Activated T-helper 2 cell treated with anti-CD3 and anti-CD28 coated beads, Interferon-gamma antibody, Interleukin-2, Interleukin-4, amounts not matched to agents 10 μg/mL and 5 μg/mL and 100 μg/mL, durations not matched to agents 14 hours and 24 hours and 36 hours (primary cell): ENCODE measurements around the gene TIMP3. TPM values are rescaled to one million over a fixed set of nuclear protein-coding genes. Genes with fewer than 3 reads are reported as not detected.
"Not testable (repeated sequence)": the region's sequence is repeated elsewhere in the genome, so short reads cannot be mapped to it uniquely, and the experiment has no call there.

Experiments
- DNase-seq: peaks from one replicate; pipeline ENCODE4 v3.0.0; 2021; ENCODE audit warnings: low spot score
- H3K27ac Mint-ChIP-seq: one replicate; pipeline ENCODE4 v1.8.0; 2021; ENCODE audit warnings: mixed read lengths
- H3K27me3 Mint-ChIP-seq: one replicate; pipeline ENCODE4 v1.8.0; 2021; ENCODE audit warnings: low read depth, mixed read lengths
- H3K36me3 Mint-ChIP-seq: one replicate; pipeline ENCODE4 v1.8.0; 2021; ENCODE audit warnings: low read depth, mixed read lengths
- H3K4me1 Mint-ChIP-seq: one replicate; pipeline ENCODE4 v1.8.0; 2021; ENCODE audit warnings: low read depth, mixed read lengths
- H3K4me3 Mint-ChIP-seq: one replicate; pipeline ENCODE4 v1.8.0; 2021; ENCODE audit warnings: low read depth, mild to moderate bottlenecking, moderate library complexity, mixed read lengths
- H3K9me3 Mint-ChIP-seq: one replicate; pipeline ENCODE4 v1.8.0; 2021; ENCODE audit warnings: mixed read lengths
- intact Hi-C: fragments of 100-400 bp; cut with micrococcal nuclease; formaldehyde crosslinking; loops from one replicate; pipeline ENCODE4 v1.15.1; 2023
- total RNA-seq: library from RNA; stranded (reverse); gene quantifications from 2 replicates; pipeline ENCODE4 v1.2.3, GENCODE V29; 2022

TIMP3 gene
- total RNA-seq = 0.05 TPM in 1 of 2 replicates, not detected in the other

GRCh38 chr22:32801537-32802236, at the start of gene TIMP3:
Gene TIMP3 (plus strand): TSS chr22:32801705. CDS start chr22:32802002, 297 bp downstream.
- Mint-ChIP-seq H3K36me3 (no peaks in the 10 kb centered on the region), H3K27ac (no peak within 1 kb of the TSS), H3K4me1 (peaks cover 3% of the 10 kb centered on the region), H3K4me3 (no peak within 1 kb of the TSS), H3K9me3 (no peaks in the 10 kb centered on the region), H3K27me3 (peaks cover 47% of the 10 kb centered on the region)
- no peak for DNase-seq
- intact Hi-C loops = no loop called here

- DNase-seq = no peak
- intact Hi-C loops = no loop called here
- H3K9me3 Mint-ChIP-seq = no peaks in the 10 kb centered on the region
- H3K27me3 Mint-ChIP-seq = no peaks in the 10 kb centered on the region
- no peak overlapping the region for H3K27ac Mint-ChIP-seq
- H3K4me1 Mint-ChIP-seq = no peaks in the 10 kb centered on the region
- H3K36me3 Mint-ChIP-seq = no peaks in the 10 kb centered on the region
- H3K4me3 Mint-ChIP-seq = no peak overlapping the region
Observed at GRCh38 chr22:32752326-32752725, 49.2 kb upstream of the TIMP3 start.

DNA sequence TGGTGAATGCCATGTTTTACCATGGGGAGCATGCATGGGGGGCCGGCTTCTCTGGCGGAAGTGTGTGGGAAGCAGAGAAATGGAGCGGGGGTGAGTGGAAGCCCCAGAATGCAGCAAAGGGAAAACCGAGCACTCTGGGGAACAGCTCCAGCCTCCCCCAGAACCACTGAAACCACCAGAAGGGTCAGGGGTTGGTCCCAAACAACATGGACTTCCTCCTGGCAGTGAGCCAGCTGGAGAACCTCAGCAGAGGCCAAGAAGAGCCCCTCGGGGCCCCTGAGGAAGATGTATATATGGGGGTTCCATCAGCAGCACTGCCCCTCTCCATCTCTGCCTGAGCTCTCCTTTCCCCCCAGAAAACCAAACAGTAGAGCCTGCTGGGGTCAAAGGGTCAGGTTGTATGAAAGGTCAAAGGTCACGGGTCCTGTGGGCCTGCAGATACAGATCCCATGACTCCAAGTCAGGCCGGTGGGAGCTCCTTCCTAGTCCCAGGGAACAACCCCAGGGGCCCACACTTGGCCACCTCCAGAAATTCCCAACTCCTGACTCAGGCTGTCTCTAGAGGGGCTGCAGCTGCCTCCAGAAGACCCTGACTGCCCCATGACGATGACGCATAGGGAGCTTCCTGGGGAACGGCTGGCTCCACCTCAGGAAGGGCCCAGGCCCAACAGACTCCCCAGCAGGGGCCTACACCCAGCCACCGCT, 48.5 kb upstream of the TIMP3 start:
- no peak for DNase-seq

DNA sequence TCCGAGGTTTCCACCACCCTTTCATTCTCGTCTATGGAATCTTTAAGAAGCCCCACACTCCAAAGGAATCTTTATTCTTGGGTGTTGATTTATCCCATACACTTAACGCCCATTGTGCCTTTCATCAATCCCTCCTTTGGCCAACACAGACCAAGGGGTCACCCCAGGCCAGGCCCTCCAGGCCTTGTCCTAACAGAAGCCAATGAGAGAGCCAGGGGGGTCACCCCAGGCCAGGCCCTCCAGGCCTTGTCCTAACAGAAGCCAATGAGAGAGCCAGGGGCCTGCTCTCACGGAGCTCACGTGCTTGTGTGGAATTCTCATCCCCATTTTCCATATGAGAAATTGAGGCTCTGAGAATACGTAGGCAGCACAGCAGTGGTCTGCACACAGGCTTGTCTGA, 47.9 kb upstream of the TIMP3 start:
- intact Hi-C loops = no loop called here
- DNase-seq = no peak
- H3K27me3 Mint-ChIP-seq = no peaks in the 10 kb centered on the region
- H3K36me3 Mint-ChIP-seq = no peaks in the 10 kb centered on the region
- no peak overlapping the region for H3K27ac Mint-ChIP-seq
- no peak overlapping the region for H3K4me3 Mint-ChIP-seq
- H3K9me3 Mint-ChIP-seq = no peaks in the 10 kb centered on the region
- no peaks in the 10 kb centered on the region for H3K4me1 Mint-ChIP-seq

More for the DNA sequence above, 48.5 kb upstream of the TIMP3 start:
- no peaks in the 10 kb centered on the region for H3K4me1 Mint-ChIP-seq
- H3K27me3 Mint-ChIP-seq = no peaks in the 10 kb centered on the region
- intact Hi-C loops = no loop called here
- no peak overlapping the region for H3K27ac Mint-ChIP-seq
- H3K9me3 Mint-ChIP-seq = no peaks in the 10 kb centered on the region
- H3K36me3 Mint-ChIP-seq = no peaks in the 10 kb centered on the region
- no peak overlapping the region for H3K4me3 Mint-ChIP-seq

- no peak for DNase-seq
- intact Hi-C loops = no loop called here
- Mint-ChIP-seq H3K27ac (no peak overlapping the region), H3K4me1 (no peaks in the 10 kb centered on the region), H3K4me3 (no peak overlapping the region), H3K36me3 (no peaks in the 10 kb centered on the region), H3K9me3 (no peaks in the 10 kb centered on the region), H3K27me3 (no peaks in the 10 kb centered on the region)
Observed at GRCh38 chr22:32754413-32755041, 47.0 kb upstream of the TIMP3 start.

DNA sequence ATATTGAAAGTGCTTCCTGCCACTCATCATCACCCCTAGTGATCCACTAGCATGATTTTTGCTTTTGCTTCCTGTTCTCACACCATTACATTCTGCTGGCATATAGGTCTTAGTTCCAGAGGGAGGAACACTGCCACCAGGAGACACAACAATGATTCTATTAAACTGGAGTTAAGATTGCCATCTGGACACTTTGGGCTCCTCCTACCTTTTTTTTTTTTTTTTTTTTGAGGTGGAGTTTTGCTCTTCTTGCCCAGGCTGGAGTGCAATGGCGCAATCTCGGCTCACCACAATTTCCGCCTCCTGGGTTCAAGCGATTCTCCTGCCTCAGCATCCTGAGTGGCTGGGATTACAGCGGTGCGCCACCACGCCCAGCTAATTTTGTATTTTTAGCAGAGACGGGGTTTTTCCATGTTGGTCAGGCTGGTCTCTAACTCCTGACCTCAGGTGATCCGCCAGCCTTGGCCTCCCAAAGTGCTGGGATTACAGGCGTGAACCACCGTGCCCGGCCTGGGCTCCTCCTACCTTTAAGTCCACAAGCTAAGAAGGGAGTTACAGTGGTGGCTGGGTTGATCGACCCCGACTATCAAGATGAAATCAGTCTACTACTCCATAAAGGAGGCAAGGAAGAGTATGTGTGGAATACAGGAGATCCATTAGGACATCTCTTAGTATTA, 44.3 kb upstream of the TIMP3 start:
- H3K36me3 Mint-ChIP-seq, H3K27ac Mint-ChIP-seq, H3K27me3 Mint-ChIP-seq, intact Hi-C loops, H3K9me3 Mint-ChIP-seq, H3K4me3 Mint-ChIP-seq, H3K4me1 Mint-ChIP-seq, DNase-seq: not testable (repeated sequence)

DNA sequence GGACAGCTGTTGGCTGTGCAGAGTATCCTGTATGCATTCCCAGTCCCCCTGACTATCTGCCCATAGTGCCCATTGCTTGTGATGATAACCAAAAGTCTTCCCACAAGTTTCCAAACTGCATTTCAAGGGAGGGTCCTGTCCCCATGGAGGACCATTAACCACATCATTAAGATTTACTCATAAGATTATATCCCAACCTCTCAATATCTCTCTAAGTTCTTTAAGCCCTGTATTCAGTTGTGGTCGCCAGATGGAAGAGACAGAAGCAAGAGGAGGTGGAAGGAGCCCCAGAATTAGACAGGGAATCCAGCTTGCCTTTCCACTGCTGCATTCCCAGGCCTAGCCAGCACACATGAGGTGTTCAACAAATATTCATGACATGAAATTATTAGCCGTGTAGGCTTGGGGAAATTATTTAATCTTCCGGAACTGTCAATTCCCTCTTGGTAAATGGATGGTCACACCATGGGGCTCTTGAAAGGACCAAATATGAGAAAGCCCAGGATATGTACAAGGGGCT, 42.6 kb upstream of the TIMP3 start:
- H3K4me1 Mint-ChIP-seq = no peaks in the 10 kb centered on the region
- DNase-seq = no peak
- intact Hi-C loops = no loop called here
- no peak overlapping the region for H3K4me3 Mint-ChIP-seq
- H3K9me3 Mint-ChIP-seq = no peaks in the 10 kb centered on the region
- H3K27me3 Mint-ChIP-seq = peaks cover 16% of the 10 kb centered on the region
- no peak overlapping the region for H3K27ac Mint-ChIP-seq
- H3K36me3 Mint-ChIP-seq = no peaks in the 10 kb centered on the region

DNA sequence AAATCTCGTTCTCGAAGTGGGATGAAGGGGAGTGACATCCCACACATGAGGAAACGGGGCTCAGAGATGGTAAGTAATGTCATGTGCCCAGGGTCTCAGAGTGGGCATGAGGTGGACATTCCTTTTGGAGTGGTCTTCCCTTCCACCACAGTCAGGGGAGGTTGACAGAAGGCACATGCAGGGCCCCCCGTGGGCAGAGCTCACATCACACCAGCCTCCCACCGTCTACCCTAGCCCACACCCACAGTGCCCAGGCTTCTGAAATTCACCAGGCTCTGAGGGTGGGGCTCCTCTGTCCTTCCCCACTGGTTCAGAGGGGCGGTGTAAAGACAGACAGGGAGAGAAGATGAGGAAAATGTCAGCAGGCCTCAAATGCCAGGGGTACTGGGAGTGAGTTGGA, 41.1 kb upstream of the TIMP3 start:
- Mint-ChIP-seq H3K4me3 (no peak overlapping the region), H3K27ac (no peak overlapping the region), H3K27me3 (peaks cover 17% of the 10 kb centered on the region), H3K36me3 (no peaks in the 10 kb centered on the region), H3K4me1 (no peaks in the 10 kb centered on the region), H3K9me3 (no peaks in the 10 kb centered on the region)
- intact Hi-C loops = no loop called here
- no peak for DNase-seq

DNA sequence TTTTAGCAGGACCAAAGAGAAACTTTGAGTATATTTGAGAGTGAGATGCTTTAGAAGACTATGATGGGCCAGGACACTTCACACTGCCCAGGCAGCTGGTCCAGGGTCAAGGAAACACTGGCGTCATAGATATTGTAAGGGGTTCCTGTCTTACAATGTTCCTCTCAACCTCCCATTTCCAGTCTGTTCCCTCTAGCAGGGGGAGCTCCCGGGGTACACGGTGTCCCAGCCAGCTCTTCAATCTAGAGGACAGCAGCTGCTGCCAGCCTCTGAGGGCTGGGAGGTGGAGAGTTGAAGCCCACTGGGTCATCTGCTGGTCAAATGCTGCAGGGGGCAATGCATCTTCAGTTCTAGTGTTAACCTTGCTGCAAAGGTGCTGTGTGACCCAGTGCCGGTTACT, 40.7 kb upstream of the TIMP3 start:
- peaks cover 18% of the 10 kb centered on the region for H3K27me3 Mint-ChIP-seq

DNA sequence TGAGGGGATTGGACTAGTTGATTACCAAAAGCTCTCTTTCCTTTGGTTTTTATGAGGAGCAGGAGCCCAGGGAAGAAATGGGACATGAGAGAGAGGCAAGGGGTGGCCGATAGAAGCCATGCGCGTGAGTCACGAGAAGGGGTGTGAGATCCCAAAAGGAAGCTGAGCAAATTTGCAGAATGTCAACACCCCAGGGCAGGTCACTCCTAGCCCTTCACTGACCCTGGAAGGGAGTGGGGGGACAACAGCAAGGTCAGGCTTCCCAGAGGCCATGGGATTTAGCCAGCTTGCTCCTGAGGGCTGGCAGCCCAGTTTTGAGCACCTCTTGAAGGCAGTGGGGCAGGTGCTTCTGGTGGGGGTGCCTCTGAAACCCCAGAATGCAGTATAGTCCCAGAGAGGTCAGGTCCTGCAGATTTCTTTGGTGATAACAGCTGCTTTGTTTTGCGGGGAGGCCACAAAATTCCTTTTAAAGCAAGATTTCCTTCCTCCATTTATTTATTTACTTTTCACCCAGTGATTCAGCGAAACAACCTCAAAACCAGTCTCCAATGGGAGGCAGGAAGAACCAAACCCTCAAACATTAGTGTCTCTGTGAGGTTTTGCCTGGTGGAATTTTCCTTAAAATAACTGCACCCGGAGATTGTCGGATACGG, 40.1 kb upstream of the TIMP3 start:
- H3K4me1 Mint-ChIP-seq = no peaks in the 10 kb centered on the region
- no peaks in the 10 kb centered on the region for H3K9me3 Mint-ChIP-seq
- H3K4me3 Mint-ChIP-seq = no peak overlapping the region
- no peak for DNase-seq
- intact Hi-C loops = no loop called here
- H3K36me3 Mint-ChIP-seq = no peaks in the 10 kb centered on the region
- H3K27me3 Mint-ChIP-seq = peaks cover 18% of the 10 kb centered on the region
- H3K27ac Mint-ChIP-seq = no peak overlapping the region

More for the DNA sequence above, 40.7 kb upstream of the TIMP3 start:
- Mint-ChIP-seq H3K4me3 (no peak overlapping the region), H3K4me1 (no peaks in the 10 kb centered on the region), H3K36me3 (no peaks in the 10 kb centered on the region), H3K27ac (no peak overlapping the region), H3K9me3 (no peaks in the 10 kb centered on the region)
- no peak for DNase-seq
- intact Hi-C loops = no loop called here

GRCh38 chr22:32764330-32765131, 37.0 kb upstream of the TIMP3 start:
- Mint-ChIP-seq H3K4me3 (no peak overlapping the region), H3K27ac (no peak overlapping the region), H3K36me3 (no peaks in the 10 kb centered on the region), H3K9me3 (no peaks in the 10 kb centered on the region), H3K27me3 (peaks cover 18% of the 10 kb centered on the region), H3K4me1 (no peaks in the 10 kb centered on the region)
- intact Hi-C loops = no loop called here
- DNase-seq = no peak
